RPMI7951 (cell line): ENCODE measurements around the gene NRG2. TPM values are rescaled to one million over a fixed set of nuclear protein-coding genes. Genes with fewer than 3 reads are reported as not detected.

Source experiments
- DNase-seq: peaks from one replicate; pipeline ENCODE4 v3.0.0-alpha.2; 2012; ENCODE audit warnings: low read depth
- total RNA-seq: library from RNA; depleted of rRNA; stranded (reverse); fragments of >200 nt; shearing (Covaris generic); gene quantifications from 2 replicates; pipeline ENCODE4 v1.2.3, GENCODE V29; 2014

Gene NRG2
- total RNA-seq, 1 experiment from 2014 or later = 1.9 TPM

DNA sequence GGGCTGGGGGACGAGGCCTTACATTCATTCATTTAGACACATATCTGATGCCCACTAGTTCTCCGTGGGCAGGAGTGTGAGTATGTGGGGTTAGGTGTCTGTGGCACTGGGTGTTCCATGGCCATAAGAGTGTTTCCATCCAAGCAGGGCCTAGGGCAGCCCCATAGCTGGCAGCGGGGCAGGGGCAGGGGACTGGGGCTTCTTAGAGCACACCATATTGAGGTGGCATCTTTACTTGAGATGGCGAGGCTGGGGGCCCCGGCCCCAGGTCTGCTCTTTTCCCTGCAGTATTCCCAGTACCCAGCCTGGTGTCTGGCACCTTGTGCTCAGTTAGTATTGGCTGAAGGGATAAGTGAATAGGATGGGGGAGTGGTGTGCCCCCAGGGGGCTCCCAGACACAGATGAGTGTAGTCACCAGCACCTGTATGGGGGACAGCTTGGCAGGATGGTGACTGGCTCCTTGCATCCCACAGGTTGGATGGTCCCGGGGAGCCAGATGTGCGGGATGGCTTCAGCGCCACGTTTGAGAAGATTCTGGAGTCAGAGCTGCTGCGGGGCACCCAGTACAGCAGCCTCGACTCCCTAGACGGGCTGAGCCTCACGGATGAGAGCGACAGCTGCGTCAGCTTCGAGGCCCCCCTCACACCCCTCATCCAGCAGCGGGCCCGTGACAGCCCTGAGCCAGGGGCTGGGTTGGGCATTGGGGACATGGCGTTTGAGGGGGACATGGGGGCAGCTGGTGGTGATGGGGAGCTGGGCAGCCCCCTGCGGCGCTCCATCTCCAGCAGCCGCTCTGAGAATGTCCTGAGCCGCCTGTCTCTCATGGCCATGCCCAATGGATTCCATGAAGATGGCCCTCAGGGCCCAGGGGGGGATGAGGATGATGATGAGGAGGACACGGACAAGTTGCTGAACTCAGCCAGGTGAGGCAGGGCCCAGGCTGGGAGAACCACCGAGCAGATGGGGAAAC is 230.0 kb downstream of the NRG2 start:
- DNase-seq = no peak

DNA sequence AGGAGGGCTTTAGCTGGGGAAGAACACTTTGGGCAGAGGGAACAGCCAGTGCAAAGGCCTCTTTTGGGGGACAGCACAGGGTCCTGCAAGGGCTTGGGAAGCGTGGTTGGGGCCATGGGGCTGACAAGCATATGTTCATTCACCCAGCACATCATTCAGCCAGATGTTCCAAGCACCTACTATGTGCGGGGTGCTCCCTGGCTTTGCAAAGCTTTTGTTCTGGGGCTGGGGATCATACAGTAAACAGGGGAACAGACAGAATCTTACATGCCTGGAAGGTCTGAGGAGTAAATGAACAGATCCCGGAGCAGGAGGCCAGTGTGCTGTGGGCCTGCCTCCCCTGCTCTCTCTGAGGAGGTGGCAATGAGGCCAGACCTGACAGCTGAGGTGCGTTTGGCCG is 230.8 kb downstream of the NRG2 start:
- no peak for DNase-seq

DNA sequence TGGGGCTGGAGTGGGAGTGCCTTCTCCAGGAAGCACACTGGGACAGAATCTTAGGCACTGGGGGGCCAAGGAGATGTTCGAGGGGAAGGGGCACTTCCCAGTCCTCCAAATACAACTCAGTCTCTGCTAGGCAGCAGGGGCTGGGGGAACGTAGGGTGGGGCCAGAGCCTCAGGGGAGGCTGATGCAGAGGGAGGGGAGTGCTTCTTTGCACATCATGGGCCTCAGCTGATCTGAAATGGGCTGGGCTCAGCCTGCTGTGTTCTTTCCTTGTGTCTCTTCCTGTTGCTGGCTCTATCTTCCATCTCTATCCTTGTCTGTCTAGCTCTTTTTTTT is 231.9 kb downstream of the NRG2 start:
- no peak for DNase-seq

DNA sequence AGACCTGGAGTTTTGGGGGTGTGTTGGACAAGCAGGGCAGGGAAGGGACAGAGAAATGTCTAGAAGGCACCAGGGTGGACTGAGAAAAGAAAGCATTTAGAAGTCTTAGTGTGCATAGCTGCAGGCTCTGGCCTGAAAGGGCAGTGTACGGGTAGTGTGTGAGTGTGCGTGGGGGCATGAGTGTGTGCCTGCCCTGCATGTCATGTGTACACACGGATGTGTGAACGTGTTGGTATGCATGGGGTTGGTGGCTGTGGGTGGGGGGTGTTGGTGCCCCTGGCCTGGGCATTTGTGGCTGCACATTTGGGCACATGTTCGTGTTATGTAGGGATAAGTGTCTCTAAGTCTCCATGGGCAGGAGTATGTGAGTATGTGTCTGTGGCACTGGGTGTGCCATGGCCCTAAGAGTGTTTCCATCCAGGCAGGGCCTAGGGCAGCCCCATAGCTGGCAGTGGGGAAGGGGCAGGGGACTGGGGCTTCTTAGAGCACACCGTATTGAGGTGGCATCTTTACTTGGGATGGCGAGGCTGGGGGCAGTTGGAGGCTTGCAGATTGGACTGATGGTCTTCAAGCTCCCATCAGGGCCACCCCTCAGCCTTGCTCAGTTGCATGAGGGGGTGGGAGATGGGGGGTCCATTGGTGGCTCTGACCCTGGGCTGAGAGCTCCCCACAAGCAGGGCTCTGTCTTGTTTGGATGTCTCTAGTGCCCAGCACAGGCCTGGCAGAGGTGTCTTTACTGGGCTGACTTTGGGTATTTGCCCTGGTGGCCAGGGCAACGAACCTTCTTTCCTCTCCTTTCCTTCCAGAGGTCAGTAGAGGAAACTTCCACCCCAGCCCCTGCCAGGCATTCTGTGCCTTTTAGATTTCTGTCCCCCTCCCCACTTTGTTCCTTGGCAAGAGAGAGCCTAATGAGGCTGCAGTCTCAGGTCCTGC is 232.5 kb downstream of the NRG2 start:
- DNase-seq = no peak

DNA sequence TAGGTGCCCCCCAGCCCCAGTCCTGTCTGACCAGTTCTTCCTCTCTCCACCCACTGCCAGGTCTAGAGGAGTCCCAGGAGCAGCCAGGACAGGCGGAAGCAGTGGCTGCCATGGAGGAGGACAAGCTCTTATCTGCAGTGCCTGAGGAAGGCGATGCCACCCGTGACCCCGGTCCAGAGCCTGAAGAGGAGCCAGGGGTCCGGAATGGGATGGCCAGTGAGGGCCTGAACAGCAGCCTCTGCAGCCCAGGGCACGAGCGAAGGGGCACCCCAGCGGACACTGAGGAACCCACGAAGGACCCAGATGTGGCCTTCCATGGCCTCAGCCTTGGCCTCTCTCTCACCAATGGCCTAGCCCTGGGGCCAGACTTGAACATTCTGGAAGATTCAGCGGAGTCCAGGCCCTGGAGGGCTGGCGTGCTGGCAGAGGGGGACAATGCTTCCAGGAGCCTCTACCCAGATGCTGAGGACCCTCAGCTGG is 233.7 kb downstream of the NRG2 start:
- no peak for DNase-seq

DNA sequence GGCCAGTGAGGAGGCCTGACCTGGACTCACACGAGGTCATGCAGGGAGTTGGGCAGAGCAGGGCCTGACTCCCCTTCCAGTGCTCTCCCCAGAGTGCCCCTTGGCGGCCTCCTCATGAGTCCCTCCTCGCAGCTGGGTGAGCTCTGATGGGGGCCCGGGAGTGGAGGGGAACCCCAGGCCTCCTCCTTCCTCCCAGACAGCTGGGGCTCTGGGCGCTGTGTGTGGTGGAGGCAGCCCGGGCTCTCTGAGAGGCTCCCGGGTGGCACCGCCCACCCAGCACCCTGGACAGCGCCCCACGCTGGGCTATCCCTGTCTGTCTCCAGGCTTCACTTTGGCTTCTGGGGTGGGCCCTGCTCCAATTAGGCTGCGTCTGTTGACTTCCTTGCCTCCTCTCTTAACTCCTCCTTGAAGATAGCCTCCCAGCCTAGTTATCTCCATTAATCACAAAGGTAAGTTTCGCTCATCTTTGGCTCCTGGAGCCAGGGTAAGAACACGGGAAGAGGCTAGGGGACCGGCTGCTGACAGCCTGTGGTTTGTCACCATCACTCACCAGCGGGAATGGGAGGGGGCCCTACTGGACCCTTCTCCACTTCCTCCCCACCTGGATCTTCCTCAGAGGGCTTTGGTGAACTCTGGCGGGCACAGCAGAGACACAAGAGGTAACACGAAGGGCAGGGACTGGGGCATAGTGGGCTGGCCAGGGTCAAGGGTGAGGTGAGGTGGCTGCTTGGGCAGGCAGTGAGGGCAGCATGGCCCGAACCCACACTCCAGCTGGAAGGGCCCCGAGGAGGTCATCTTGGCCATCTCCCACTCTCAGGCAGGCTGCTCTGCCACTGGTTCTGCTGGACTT is 234.4 kb downstream of the NRG2 start:
- DNase-seq = no peak

DNA sequence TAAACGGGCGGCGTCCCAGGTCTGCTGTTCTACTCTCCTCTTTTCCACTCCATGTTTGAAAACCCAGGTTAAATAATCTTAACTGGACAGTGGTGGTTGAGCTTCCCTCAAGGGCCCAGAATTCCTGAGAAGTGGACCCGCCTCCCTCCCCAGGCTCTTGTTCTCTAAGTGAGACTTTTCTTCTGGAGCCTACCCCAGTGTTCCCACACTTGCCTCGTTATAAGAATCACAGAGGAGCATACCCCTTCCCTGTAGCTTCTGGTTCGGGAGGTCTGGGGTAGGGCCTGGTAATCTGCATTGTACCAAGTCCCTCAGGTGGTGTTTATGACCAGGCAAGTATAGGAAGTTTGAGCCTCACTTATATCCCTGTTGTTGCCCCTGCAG is 235.5 kb downstream of the NRG2 start:
- no peak for DNase-seq

DNA sequence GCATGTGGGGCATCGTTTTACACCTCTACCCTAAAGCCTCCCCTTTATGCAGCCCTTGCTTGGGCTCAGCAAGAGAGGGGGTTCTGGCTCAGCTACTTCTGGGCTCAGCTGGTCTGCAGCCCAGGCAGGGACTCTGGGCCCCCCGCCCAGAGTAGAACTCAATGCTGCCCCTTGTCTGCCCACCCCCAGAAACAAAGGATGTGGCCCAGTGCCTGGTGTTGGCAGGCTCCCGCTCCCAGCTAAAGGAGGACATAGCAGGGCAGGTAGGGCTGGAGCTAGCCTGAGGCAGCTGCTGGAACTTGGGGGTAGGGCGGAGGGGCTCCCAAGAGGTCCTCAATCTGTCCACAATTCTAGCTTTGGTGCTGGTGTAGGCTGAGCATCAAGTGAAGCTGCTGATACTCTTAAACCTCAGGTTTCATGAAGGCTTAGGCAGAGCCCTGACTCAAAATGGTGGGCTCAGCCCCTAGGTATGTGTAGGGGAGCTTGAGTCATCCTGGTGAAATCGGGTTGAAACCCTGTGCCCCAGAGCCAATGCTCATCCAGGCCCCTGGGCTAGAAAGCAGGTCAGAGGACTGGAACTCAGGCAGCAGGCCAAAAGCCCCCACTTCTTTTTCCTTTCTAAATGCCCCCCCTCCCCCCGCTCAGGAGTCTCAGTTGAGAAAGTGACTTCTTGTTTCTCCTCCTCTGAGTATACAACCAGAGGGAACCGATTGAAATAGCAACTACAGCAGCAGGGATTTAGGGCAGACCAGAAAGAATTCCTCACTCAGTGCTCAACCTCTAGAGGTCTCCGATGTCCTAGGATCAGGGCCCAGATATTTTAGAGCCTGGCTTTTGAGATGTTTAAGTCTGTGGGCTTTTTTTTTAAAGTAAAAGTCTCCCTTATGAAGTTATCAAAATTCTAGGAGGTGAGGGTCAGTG is 236.1 kb downstream of the NRG2 start:
- DNase-seq = no peak

DNA sequence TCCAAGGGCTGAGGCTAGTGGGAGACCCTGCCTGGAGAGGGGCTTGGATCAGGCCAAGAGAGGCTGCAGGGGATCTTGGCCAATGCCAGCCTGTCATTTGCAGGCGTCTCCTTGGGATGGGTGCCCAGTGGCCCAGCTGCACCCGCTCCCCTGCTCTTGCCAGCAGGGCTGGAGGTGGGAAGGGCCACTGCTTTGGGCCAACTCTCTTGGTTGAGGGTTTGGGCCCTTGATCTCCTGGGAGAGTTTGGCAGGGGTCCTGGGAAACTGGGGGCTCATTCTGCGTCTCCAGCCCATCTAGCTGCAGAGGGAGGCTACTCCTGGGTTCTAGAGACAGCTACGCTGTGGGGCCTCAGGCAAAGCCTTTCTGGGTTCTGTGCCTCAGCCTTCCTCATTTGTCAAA is 237.0 kb downstream of the NRG2 start:
- DNase-seq = no peak

DNA sequence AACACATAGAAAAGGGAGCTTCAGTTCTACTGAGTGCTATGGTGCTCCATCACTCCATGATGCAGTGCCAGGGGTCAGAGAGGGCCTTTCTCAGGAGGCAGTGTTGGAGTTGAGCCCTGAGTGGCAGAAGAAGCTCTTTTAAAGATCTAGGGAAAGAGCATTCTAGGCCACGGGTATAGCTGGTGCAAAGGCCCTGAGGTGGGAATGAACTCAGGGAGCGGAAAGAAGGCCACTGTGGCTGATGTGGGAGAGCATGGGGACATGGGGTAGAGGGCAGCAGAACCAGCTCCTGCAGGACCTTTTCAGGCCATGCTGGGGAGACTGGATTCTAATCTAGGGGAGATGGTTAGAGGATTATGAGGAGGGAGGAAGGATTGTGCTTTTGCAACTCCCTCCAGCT is 237.6 kb downstream of the NRG2 start:
- DNase-seq = no peak

DNA sequence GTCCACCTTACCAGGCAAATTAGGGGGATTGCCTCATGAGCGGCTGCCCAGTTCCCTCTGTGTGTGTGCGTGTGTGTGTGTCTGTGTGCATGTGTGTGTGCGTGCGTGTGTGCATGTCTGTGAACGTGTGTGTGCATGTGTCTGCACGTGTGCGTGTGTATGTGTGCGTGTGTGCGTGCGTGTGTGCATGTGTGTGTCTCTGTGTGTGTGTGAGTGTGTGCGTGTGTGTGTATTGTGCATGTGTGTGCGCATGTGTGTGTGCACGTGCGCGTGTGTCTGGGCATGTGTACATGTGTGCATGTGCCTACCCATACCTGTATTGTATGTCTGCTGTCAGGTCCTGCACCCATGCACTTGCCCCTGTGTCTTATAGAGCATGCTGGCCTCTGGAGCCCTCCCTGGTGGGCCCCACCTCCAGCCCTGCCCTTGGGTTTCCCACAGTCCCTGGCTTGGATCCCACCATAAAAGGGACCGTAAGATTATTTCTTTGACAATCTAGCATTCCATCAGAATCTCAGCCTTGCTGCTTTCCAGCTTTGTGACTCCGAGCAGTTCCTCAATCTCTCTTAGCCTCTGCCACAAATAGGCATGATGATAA is 238.2 kb downstream of the NRG2 start:
- no peak for DNase-seq

DNA sequence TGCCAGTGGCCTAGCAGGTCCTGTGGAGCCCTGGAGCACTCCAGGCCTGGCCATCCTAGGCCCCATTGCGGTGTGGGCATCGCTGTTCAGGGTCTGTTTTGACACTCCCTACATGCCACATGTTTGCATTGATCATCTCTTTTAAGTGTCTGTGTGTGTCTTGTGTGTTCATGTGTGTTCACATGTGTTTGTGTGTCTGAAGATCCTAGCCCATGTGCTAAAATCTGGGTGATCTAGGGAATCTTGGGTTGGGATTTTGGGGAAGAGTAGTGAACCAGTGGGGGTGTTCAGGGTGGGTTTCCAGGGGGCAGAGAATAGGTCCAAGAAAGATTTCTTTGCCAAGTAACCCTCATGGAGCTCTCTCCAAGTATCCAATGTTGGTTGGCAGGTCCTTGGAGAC is 239.1 kb downstream of the NRG2 start:
- no peak for DNase-seq

DNA sequence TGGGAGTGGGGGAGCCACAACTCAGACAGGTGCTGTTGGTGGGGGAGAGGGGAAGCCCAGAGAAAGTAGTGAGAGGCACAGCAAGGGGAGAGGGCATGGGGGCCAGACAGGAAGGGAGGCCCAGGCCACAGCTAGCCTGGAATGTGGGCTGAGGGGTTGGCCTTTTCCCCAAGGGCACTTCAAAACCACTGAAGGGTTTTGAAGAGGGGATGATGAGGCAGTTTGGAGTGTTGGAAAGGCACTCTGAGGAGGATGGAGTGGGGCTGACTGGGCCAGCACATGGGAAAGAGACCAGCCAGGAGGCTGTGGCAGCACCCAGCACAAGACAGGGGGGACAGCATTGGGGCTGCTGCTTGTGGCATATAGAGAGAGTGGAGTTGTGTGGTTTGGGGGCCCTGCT is 243.7 kb downstream of the NRG2 start:
- DNase-seq = no peak

DNA sequence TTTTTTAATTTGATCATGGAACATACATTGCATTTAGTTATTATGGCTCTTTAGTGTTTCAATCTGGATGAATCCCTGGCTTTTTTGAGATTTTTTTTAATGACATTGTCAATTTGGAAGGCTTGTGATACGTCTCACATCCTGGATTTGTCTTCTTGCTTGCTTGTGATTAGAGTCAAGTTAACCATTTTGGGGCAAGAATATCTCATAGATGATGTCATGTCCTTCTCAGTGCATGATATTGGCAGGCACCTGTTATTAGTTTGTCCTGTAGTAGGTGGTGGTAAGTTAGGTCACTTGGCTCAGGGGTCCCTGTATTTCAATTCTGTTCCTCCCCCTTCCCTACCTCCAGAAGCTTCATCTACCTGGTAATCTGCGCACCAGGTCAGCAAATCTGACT is 244.2 kb downstream of the NRG2 start:
- no peak for DNase-seq

DNA sequence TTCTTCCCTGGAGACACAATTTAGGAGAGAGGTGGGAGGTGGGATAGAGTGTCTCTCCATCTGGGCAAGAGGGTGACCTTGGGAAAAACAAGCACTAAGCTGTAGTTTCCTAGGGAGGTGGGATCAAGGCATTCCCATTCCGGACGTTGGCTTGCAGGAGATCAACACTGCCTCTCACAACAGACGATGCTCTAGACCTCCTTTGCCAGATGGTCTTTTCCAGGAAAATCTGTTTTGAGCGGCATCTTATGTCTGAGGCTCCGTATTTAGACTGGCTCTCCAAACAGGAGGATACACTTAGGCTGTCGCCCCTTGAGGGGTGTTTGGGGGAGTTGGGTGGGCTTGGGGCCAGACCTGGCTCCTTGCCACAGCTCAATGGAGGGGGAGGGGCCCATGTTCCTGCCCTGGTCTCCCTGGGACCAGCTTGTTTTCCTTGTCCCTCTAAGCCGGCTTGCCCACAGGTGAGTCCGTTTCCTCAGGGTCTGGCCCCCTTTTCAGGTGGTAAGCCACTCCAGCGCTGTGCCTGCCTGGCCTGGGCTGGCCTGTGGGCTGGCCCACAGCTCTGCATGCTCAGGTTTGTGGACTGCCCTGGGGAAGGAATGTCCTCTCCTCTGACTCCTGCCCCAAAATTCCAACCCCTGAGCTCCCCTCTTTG is 245.1 kb downstream of the NRG2 start:
- DNase-seq = no peak

DNA sequence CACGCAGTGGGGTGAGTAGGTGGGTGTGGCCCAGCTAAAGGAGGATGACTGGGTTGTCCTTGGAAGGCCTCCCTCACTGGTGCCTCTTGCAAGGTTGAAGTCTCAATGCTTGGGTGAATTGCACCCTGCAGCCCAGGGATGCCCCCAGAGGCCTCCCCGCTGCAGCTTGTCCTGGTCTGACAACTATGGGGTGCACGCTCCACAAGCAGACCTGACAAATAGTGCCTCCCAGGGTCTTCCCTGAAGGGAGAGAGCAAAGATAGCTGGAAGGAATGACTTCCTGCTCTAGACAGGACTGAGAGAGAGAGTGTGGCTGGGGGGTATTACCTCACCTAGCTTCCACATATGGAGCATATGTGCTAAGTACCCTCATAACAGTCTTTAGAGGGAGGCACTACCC is 245.8 kb downstream of the NRG2 start:
- no peak for DNase-seq
